Left renal pelvis (tissue), 4 donors: Measurements from ENCODE around the gene CTR9. TPM values are rescaled to one million over a fixed set of nuclear protein-coding genes. Genes with fewer than 3 reads are reported as not detected.
"Not testable (repeated sequence)": the region's sequence is repeated elsewhere in the genome, so short reads cannot be mapped to it uniquely, and the experiment has no call there.

Experiments used
- DNase-seq, 4 donors: peaks; one replicate each; pipeline ENCODE4 v3.0.0-alpha.2; 2013; ENCODE audit warnings: low read depth in 4 of 4, low spot score in 3 of 4
- polyA plus RNA-seq, 4 donors: library from polyadenylated mRNA; unstranded; fragments of 120-200 nt; gene quantifications; one replicate each; pipeline ENCODE4 v1.2.1, GENCODE V29; 2013; ENCODE audit not compliant: insufficient read length in 4 of 4

CTR9 gene
- polyA plus RNA-seq, 4 donors: 44.2 to 71.4 (median 67.7) TPM

DNA sequence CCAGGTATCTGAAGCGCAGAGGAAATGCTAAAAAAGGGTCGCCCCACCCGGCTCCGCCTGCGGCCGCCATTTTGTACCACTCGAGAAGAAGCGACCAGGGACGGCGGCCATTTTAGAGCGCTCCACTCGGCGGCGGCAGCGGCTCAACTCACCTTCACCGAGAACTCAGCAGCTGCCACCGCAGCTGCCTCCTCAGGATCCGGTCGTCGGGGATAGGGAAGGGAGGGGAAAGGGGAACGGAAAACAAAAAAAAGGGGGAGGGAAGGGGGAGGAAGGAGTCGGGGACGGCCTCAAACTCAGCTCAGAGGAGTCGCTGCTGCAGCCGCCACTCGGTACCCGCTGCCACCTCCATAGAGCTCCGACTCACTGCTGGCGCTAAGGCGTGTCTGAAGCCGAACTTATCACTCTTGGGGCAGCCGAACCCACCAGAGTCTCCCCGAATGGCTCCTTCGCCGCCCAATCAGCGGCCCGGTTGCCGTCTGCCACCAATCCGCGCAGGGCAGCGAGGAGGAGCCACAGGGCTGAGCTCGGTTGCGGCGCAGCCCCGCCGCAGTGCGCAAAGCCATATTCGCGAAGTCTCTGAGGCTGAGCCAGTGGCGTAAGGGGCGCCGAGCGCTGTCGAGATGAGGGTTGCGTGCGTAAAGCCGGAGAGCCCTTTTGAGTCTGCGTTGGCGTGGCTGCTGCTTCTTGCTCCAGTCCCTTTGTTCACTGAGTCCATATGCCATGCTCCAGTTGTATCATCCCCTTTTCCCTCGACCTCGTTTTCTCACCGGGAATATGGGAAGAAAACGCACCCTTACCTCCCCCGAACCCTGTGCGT is 57.7 kb downstream of the CTR9 start, which contains the start of gene EIF4G2:
Gene EIF4G2, minus strand, starts transcription at position 374 of the 820 bp plus-strand sequence.
- peak; percentile 97 to 99 (median 98) for DNase-seq

DNA sequence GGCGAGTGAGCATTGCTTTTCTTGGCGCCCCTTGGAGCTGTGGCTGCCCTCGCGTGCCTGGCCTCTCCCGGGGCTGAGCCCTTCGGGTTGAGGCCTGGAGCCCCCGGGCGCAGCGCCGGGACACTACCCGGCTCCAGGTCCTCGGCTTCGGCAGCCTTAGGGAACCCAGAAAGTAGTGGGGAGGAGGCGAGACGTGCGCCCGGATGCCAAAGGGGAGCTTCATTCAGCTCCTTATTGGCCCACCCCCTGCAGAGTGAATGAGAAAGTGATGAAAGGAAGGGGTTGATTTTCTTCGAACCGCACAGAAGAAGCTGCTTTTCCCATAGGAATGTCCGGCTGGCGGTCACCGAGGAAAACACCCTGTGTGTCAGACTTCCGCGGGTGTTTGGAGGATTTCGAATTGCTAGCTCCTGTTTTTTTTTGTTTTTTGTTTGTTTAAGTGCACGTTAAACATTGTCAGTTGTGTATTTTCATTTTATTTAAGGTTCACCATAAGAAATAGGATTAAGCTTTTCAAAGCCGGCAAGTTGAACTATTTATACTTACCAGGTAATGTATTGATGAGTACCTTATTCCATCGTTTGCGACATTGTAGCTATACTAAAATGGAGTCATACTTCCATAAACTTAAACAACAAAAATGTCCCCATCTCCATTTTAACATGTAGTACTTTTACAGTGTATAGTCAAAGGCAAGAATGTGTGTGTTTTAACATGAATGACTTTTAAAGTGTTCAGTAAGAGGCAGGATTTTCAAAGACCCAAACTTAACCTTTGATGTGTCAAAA is 58.5 kb downstream of the CTR9 start:
- peak in 2 of 4 donors; percentile 27 to 38 for DNase-seq

DNA sequence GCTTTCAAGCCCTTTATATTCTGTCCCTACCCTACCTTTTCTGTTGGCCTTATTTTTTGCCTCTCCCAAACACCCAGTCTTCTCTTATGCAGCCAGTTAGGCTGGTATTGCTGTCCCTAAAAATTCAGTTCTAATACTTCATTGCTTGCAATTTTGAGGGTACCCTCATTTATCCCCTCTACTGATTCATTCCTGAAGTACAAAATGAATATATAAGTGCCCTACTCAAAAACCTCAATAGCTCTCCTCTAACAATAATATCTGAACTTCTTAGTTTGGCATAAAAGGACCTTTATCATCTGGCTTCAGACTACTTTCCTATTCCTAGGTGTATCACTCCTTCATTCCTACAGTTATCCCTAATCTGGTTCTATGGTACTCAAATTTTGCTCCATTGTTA is 62.9 kb downstream of the CTR9 start:
- no peak for DNase-seq

DNA sequence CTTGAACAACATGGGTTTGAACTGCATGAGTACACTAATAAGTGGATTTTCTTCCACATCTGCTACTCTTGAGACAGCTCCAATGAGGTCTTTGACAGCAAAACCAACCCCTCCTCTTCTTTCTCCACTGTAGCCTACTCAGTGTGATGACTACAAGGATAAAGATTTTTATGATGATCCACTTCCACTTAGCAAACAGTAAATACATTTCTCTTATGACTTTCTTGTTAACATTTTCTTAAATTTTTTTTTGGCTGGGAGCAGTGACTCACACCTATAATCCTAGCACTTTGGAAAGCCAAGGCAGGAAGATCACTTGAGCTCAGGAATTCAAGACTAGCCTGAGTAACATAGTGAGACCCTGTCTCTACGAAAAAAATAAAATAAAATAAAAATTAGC is 67.5 kb downstream of the CTR9 start:
- DNase-seq: no peak

DNA sequence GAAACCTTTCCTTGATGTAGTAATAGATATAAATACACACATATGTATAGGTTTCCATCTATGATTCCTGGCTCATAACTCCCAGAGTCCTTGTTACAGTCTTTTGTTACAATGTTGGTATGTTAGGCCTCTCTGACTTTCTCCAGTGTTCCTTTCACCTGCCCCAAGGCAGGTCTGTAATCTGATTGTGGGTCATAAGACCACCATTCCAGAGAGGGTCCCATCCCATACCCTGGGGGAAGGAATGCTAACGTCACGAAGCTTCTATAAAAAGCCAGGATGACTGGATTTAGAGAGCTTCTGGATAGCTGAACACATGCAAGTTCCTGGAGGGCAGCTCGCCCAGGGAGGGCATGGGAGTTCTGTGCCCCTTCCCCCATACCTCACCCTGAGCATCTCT is 71.4 kb downstream of the CTR9 start:
- not testable (repeated sequence) for DNase-seq

DNA sequence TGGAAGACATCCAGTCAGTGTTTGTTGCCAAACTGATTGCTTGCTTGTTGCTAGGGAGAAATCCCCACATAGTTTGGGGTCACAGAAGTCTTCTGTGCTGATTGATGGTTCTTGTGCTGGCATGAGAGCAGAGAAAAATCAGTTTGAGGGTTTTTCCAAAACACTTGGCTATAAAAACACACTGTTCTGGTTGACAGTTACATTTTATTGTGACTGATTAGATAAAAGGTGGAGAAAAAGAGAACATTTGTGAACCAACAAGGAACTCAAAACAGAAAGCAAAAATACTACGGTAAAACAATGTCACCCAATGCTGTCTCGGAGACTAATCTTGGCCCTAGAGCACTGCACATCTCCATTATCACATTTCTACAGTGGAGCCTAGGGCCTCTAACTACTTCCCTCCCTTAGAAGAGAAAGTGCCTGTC is 72.1 kb downstream of the CTR9 start:
- no peak for DNase-seq

DNA sequence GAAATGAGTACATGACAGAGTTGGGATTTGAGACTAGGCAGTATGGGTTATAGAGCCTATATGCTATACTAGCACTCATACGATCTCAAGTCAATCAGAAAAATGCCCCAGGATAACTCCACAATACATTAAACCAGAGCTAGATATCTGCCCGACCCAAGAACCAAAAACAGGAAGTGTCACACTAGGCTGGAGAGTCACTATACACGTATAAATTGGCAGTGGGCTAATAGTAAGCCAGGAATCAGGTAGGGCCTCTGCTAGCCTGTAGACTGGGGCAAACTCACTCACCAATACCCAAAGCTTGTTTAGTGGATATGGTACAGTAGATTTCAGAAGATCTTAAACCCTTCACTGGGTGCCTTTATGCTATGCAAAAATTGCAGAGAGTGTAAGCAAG is 73.8 kb downstream of the CTR9 start:
- no peak for DNase-seq

DNA sequence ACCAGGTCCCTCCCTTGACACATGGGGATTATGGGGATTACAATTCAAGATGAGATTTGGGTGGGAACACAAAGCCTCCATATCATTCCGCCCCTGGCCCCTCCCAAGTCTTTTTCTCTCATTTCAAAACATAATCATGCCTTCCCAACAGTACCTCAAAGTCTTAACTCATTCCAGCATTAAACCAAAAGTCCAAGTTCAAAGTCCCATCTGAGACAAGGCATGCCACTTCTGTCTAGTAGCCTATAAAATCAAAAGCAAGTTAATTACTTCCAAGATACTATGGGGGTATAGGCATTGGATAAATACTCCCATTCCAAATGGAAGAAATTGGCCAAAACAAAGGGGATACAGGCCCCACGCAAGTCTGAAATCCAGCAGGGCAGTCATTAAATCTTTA is 77.4 kb downstream of the CTR9 start:
- no peak for DNase-seq

DNA sequence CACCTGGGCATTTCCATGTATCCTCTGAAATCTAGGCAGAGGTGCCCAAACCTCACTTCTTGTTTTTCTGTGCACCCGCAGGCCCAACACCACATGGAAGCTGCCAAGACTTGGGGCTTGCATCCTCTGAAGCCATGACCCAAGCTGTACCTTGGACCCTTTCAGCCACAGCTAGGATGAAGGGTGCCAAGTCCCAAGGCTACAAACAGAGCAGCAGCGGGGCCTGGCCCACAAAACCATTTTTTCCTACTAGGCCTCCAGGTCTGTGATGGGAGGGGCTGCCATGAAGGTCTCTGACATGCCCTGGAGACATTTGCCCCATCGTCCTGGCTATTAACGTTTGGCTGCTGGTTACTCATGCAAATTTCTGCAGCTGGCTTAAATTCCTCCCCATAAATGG is 78.1 kb downstream of the CTR9 start:
- DNase-seq: no peak

Other genes with a start within 250 kb of the CTR9 start
- gene RNF141, start 210.1 kb upstream of the CTR9 start, polyA plus RNA-seq: 10 to 100 TPM; 23.3 to 46.3 (median 42.3) TPM
- gene LYVE1, start 182.6 kb upstream of the CTR9 start, polyA plus RNA-seq: 100 to 1,000 TPM in 1 of 4 donors, 10 to 100 TPM in 3; 66.4 to 147 (median 81.5) TPM
- gene IRAG1, start 57.5 kb upstream of the CTR9 start, polyA plus RNA-seq: 10 to 100 TPM in 3 of 4 donors, 1 to 10 TPM in 1; 7.9 to 11.9 (median 10.7) TPM
- 100 to 1,000 TPM; 807 to 968 (median 890) TPM for gene EIF4G2, start 57.7 kb downstream of the CTR9 start, polyA plus RNA-seq
- gene ZBED5, start 106.8 kb downstream of the CTR9 start, polyA plus RNA-seq: 100 to 1,000 TPM in 3 of 4 donors, 10 to 100 TPM in 1; 97.4 to 130 (median 110) TPM